Measurements from ENCODE around the gene CACNA2D3.

CACNA2D3 gene

GRCh38 chr3:54549607-54550220 lies 427.4 kb downstream of the CACNA2D3 start:
- TF ChIP-seq, protein P1, sequence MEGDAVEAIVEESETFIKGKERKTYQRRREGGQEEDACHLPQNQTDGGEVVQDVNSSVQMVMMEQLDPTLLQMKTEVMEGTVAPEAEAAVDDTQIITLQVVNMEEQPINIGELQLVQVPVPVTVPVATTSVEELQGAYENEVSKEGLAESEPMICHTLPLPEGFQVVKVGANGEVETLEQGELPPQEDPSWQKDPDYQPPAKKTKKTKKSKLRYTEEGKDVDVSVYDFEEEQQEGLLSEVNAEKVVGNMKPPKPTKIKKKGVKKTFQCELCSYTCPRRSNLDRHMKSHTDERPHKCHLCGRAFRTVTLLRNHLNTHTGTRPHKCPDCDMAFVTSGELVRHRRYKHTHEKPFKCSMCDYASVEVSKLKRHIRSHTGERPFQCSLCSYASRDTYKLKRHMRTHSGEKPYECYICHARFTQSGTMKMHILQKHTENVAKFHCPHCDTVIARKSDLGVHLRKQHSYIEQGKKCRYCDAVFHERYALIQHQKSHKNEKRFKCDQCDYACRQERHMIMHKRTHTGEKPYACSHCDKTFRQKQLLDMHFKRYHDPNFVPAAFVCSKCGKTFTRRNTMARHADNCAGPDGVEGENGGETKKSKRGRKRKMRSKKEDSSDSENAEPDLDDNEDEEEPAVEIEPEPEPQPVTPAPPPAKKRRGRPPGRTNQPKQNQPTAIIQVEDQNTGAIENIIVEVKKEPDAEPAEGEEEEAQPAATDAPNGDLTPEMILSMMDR (IDR thresholded peaks at IDR 0.05; ENCODE audit: control insufficient read depth, insufficient read depth, low read depth, low read length, missing control alignments), result no peak
- no peak for DNase-seq (ENCODE audit: low read depth)
- H3K4me3 ChIP-seq (ENCODE audit: control insufficient read depth, low read depth, low read length), result no peak overlapping the region

DNA sequence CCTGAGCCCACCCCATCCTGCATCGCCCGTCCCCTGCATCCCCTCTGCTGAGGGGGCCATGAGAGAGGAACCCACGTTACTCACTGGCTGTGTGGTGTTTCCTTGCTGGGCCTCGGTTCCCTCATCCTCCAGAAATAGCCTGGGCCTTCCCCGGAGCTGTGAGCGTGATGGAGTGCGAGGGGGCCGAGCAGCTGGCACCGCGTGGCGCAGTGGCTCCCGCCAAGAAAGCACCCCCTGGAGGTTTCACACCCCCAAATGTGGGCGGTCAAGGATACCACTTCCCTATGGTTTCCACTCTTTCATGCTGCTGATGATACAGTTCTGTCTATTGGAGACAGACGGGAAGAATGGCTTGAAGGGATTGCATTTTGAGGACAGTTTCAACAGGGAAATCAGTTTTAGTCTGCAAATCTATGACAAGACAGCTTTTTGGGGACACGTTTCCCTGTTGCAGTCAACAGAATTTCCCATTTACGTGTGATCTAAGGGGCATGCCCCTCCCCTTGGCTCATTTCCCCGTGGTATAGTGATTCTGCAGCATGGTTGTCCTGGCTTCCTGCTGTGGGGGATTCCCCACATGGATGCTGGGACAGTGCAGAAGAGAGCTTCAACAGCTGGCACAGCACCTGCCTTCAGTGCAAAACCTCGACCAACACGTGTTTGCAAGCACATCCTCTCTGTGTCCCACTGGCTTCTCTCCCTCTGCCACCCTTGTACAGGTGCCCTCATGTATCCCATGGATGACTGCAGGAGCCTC lies 428.0 kb downstream of the CACNA2D3 start:
- no peak overlapping the region for H3K4me3 ChIP-seq (ENCODE audit: control insufficient read depth, low read depth, low read length)
- TF ChIP-seq, protein P1 (IDR thresholded peaks at IDR 0.05; ENCODE audit: control insufficient read depth, insufficient read depth, low read depth, low read length, missing control alignments), result no peak
- DNase-seq (ENCODE audit: low read depth), result no peak

DNA sequence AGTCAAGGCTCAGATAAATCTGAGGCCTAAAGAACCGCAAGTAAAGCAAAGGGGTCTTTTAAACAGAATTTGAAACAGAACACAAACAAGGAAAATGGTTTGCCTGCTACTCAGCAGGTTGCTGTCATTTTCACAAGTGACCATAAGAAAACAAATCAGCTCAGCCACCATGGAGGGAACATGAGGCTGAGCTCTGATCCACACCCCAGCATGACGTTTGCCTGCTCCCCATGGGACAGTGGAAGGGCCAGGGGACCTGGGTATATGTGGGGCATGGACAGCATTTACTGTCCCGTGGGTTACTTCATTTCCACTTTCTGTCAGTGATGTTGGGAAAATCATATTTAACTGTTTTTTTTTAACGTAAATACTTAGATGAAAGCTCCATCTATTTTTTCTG lies 434.3 kb downstream of the CACNA2D3 start:
- H3K4me3 ChIP-seq (ENCODE audit: control insufficient read depth, low read depth, low read length), result no peak overlapping the region
- TF ChIP-seq, protein P1 (IDR thresholded peaks at IDR 0.05; ENCODE audit: control insufficient read depth, insufficient read depth, low read depth, low read length, missing control alignments), result no peak
- no peak for DNase-seq (ENCODE audit: low read depth)

DNA sequence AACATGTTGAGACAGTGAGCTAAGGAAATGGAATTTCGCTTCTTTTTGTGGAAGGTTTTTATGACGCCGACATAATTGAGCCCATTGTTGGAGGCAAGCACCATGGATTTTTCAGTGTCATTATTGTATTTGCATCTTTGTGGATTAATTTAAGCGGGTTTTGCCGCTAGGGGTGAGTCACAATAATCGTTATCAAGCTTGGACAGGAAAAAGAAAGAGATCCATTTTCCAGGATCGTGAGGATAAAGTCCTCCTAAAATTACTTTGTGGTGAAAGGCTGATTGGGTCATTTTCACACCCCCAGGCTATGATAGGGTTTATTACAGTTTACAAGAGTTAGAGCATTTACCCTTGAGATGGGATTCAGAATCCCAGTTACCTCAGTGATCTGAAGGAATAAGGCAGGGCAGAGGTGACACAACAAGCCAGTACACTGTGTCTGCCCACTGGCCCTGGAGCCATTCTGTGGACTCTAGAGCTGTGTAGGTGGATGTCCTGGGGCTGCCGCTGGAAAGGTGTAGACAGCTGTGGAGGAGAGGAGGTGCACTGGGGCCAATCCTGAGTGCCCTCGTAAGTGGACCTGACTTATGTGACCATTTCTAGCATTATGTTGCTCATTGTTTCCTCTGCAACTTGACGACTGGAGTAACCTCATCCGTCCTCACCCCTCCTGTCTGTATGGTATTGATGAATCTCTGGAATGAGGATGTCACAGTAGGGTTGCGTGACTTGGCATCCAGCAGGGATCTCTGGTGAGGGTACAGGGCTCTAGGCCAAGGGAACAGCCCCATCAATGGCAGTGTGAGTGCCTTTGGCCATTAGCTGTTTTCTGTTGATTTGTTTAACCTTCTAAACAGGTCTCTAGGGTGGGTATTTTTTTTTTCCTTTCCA lies 435.4 kb downstream of the CACNA2D3 start:
- TF ChIP-seq, protein P1 (IDR thresholded peaks at IDR 0.05; ENCODE audit: control insufficient read depth, insufficient read depth, low read depth, low read length, missing control alignments), result no peak
- H3K4me3 ChIP-seq (ENCODE audit: control insufficient read depth, low read depth, low read length), result no peak overlapping the region
- no peak for DNase-seq (ENCODE audit: low read depth)

DNA sequence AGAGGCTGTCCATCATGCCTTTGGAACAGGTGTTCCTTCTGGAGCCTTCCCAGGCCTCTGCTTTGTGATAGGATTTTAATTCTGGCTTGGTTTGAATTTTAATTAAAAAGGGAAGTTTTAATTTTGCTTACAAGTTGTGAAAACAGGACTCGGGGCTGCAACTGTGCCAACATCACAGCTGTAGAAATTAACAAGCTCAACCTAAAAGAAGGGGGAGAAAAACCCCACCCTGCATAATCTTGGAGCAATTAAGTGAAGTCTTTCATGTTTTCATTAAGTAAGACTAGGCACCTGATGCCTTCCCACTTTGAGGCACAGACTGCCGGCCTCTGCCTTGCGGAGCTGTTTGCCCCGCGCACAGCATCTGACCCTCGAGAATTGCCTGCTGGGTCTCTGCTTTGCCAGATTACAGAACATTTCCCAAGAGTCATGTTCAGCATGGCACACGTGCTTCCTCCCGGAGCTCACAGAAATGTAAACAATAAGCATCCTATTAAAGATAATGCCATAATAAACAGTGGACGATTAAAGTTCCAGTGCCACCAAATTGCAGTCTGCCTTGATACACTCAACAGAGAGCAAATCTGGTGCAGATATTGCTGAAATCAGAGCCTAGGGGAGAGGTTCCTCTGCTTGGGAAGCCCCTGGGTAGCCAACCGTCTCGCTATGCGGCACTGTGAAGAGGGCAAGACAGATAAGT lies 441.3 kb downstream of the CACNA2D3 start:
- no peak for DNase-seq (ENCODE audit: low read depth)
- TF ChIP-seq, protein P1 (IDR thresholded peaks at IDR 0.05; ENCODE audit: control insufficient read depth, insufficient read depth, low read depth, low read length, missing control alignments), result no peak
- no peak overlapping the region for H3K4me3 ChIP-seq (ENCODE audit: control insufficient read depth, low read depth, low read length)

- DNase-seq (ENCODE audit: low read depth), result no peak
- TF ChIP-seq, protein P1 (IDR thresholded peaks at IDR 0.05; ENCODE audit: control insufficient read depth, insufficient read depth, low read depth, low read length, missing control alignments), result no peak
- no peak overlapping the region for H3K4me3 ChIP-seq (ENCODE audit: control insufficient read depth, low read depth, low read length)
Measured at GRCh38 chr3:54564374-54564925, 442.1 kb downstream of the CACNA2D3 start.

Measured in AG09309 (cell line).